WTC11 (cell line): ENCODE data around the gene NKAIN2. TPM values are rescaled to one million over a fixed set of nuclear protein-coding genes. Genes with fewer than 3 reads are reported as not detected.

ENCODE experiments used
- ATAC-seq: fragments of 200-7000 bp; cut with Tn5 transposase; 2 replicates; pipeline ENCODE4 v1.10.0; 2021; ENCODE audit warnings: mild to moderate bottlenecking, moderate library complexity
- CTCF ChIA-PET: fragments of 300-600 bp; sonication (Branson Sonifier 250); formaldehyde crosslinking; loops from one replicate; lab custom pipeline; 2021; ENCODE audit warnings: antibody characterized with exemption; lab: Charles Lee
- POLR2A ChIA-PET: fragments of 350-600 bp; sonication (Branson Sonifier 250); formaldehyde crosslinking; loops from one replicate; lab custom pipeline; 2021; ENCODE audit warnings: antibody characterized with exemption; lab: Charles Lee
- DNase-seq: peaks from one replicate; pipeline ENCODE4 v3.0.0; 2021; ENCODE audit warnings: low spot score
- H3K27ac Mint-ChIP-seq: 2 replicates; pipeline ENCODE4 v1.8.0; 2021; ENCODE audit warnings: mixed read lengths
- H3K27me3 Mint-ChIP-seq: 2 replicates; pipeline ENCODE4 v1.8.0; 2021; ENCODE audit warnings: low read depth, mild to moderate bottlenecking, moderate library complexity, mixed read lengths
- H3K36me3 Mint-ChIP-seq: 2 replicates; pipeline ENCODE4 v1.8.0; 2021; ENCODE audit warnings: mixed read lengths
- H3K4me1 Mint-ChIP-seq: 2 replicates; pipeline ENCODE4 v1.8.0; 2022; ENCODE audit warnings: mixed read lengths
- H3K4me3 Mint-ChIP-seq: 2 replicates; pipeline ENCODE4 v1.8.0; 2021; ENCODE audit warnings: mild to moderate bottlenecking, moderate library complexity, mixed read lengths
- H3K9me3 Mint-ChIP-seq: 2 replicates; pipeline ENCODE4 v1.8.0; 2021; ENCODE audit warnings: mixed read lengths
- AR ChIP-seq: fragments of 250-450 bp; sonication (Bioruptor Pico); IDR thresholded peaks from 2 replicates; pipeline ENCODE4 v1.9.0; 2021; ENCODE audit warnings: mild to moderate bottlenecking
- ETV6 ChIP-seq: sonication (generic); formaldehyde crosslinking; IDR thresholded peaks from 2 replicates; pipeline ENCODE4 v1.8.1; 2022; ENCODE audit warnings: mild to moderate bottlenecking, missing genetic modification reagents
- FOXK1 ChIP-seq: sonication (generic); formaldehyde crosslinking; IDR thresholded peaks from 2 replicates; pipeline ENCODE4 v1.8.0; 2022; ENCODE audit warnings: mild to moderate bottlenecking, moderate library complexity, missing genetic modification reagents
- HMGA2 ChIP-seq: fragments of 250-450 bp; sonication (Bioruptor Pico); IDR thresholded peaks from 2 replicates; pipeline ENCODE4 v1.4.0; 2021; ENCODE audit warnings: mild to moderate bottlenecking, moderate library complexity
- KAT7 ChIP-seq: sonication (generic); formaldehyde crosslinking; IDR thresholded peaks from 2 replicates; pipeline ENCODE4 v1.8.1; 2023; ENCODE audit warnings: missing genetic modification reagents, mild to moderate bottlenecking, borderline replicate concordance
- NFE2L1 ChIP-seq: sonication (generic); formaldehyde crosslinking; IDR thresholded peaks from 2 replicates; pipeline ENCODE4 v1.8.1; 2023; ENCODE audit warnings: missing genetic modification reagents
- NFYB ChIP-seq: sonication (generic); formaldehyde crosslinking; conservative IDR thresholded peaks from 2 replicates; pipeline ENCODE4 v1.8.0; 2022; ENCODE audit warnings: low read depth, missing genetic modification reagents
- ZNF232 ChIP-seq: sonication (generic); formaldehyde crosslinking; IDR thresholded peaks from 2 replicates; pipeline ENCODE4 v1.8.0; 2022; ENCODE audit warnings: mild to moderate bottlenecking, missing genetic modification reagents
- ZNF512 ChIP-seq: sonication (generic); formaldehyde crosslinking; IDR thresholded peaks from 2 replicates; pipeline ENCODE4 v1.8.1; 2022; ENCODE audit warnings: missing genetic modification reagents, borderline replicate concordance
- ZNF671 ChIP-seq: fragments of 250-450 bp; sonication (Bioruptor Pico); IDR thresholded peaks from 2 replicates; pipeline ENCODE4 v1.8.0; 2021; ENCODE audit warnings: mild to moderate bottlenecking
- total RNA-seq: library from RNA; stranded (reverse); gene quantifications from 3 replicates; pipeline ENCODE4 v1.2.3, GENCODE V29; 2021
- TF ChIP-seq, protein P1 (sequence below): sonication (generic); formaldehyde crosslinking; IDR thresholded peaks from 2 replicates; pipeline ENCODE4 v1.8.0; 2022; ENCODE audit warnings: mild to moderate bottlenecking, missing genetic modification reagents
- TF ChIP-seq, protein P2 (sequence below): sonication (generic); formaldehyde crosslinking; IDR thresholded peaks from 2 replicates; pipeline ENCODE4 v1.8.1; 2023; ENCODE audit warnings: mild to moderate bottlenecking, missing genetic modification reagents, borderline replicate concordance
- TF ChIP-seq, protein P3 (sequence below): sonication (generic); formaldehyde crosslinking; IDR thresholded peaks from 2 replicates; pipeline ENCODE4 v1.8.1; 2023; ENCODE audit warnings: mild to moderate bottlenecking, missing genetic modification reagents, moderate library complexity
- TF ChIP-seq, protein P4 (sequence below): sonication (generic); formaldehyde crosslinking; IDR thresholded peaks from 2 replicates; pipeline ENCODE4 v1.8.1; 2023; ENCODE audit warnings: mild to moderate bottlenecking, missing genetic modification reagents
- TF ChIP-seq, protein P5 (sequence below): fragments of 250-450 bp; sonication (Bioruptor Pico); IDR thresholded peaks from 2 replicates; pipeline ENCODE4 v1.8.0; 2021; ENCODE audit warnings: mild to moderate bottlenecking
- TF ChIP-seq, protein P6 (sequence below): fragments of 250-450 bp; sonication (Bioruptor Pico); IDR thresholded peaks from 2 replicates; pipeline ENCODE4 v1.9.0; 2021; ENCODE audit warnings: mild to moderate bottlenecking

The NKAIN2 gene
- total RNA-seq, 1 experiment from 2014 or later = 0.33 TPM

GRCh38 chr6:123994168-123994567 lies 190.5 kb downstream of the NKAIN2 start:
- ChIA-PET CTCF (no interaction called here), POLR2A (no interaction called here)
- Mint-ChIP-seq H3K9me3 (no peaks in the 10 kb centered on the region), H3K4me3 (no peak overlapping the region), H3K4me1 (no peaks in the 10 kb centered on the region), H3K27me3 (no peaks in the 10 kb centered on the region), H3K36me3 (no peaks in the 10 kb centered on the region), H3K27ac (no peak overlapping the region)
- ATAC-seq (no peak), DNase-seq (no peak)
- TF ChIP-seq NFE2L1 (CRISPR knock-in tag) (no peak), ETV6 (no peak), NFYB (CRISPR knock-in tag) (no peak), ZNF512 (CRISPR knock-in tag) (no peak), ZNF232 (CRISPR knock-in tag) (no peak), HMGA2 (no peak), AR (CRISPR knock-in tag) (no peak), ZNF671 (CRISPR knock-in tag) (no peak), KAT7 (CRISPR knock-in tag) (no peak), FOXK1 (CRISPR knock-in tag) (no peak)
- TF ChIP-seq, protein P1, sequence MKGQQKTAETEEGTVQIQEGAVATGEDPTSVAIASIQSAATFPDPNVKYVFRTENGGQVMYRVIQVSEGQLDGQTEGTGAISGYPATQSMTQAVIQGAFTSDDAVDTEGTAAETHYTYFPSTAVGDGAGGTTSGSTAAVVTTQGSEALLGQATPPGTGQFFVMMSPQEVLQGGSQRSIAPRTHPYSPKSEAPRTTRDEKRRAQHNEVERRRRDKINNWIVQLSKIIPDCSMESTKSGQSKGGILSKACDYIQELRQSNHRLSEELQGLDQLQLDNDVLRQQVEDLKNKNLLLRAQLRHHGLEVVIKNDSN (CRISPR knock-in tag) = no peak
- TF ChIP-seq, protein P2, sequence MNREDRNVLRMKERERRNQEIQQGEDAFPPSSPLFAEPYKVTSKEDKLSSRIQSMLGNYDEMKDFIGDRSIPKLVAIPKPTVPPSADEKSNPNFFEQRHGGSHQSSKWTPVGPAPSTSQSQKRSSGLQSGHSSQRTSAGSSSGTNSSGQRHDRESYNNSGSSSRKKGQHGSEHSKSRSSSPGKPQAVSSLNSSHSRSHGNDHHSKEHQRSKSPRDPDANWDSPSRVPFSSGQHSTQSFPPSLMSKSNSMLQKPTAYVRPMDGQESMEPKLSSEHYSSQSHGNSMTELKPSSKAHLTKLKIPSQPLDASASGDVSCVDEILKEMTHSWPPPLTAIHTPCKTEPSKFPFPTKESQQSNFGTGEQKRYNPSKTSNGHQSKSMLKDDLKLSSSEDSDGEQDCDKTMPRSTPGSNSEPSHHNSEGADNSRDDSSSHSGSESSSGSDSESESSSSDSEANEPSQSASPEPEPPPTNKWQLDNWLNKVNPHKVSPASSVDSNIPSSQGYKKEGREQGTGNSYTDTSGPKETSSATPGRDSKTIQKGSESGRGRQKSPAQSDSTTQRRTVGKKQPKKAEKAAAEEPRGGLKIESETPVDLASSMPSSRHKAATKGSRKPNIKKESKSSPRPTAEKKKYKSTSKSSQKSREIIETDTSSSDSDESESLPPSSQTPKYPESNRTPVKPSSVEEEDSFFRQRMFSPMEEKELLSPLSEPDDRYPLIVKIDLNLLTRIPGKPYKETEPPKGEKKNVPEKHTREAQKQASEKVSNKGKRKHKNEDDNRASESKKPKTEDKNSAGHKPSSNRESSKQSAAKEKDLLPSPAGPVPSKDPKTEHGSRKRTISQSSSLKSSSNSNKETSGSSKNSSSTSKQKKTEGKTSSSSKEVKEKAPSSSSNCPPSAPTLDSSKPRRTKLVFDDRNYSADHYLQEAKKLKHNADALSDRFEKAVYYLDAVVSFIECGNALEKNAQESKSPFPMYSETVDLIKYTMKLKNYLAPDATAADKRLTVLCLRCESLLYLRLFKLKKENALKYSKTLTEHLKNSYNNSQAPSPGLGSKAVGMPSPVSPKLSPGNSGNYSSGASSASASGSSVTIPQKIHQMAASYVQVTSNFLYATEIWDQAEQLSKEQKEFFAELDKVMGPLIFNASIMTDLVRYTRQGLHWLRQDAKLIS (CRISPR knock-in tag) = no peak
- TF ChIP-seq, protein P3, sequence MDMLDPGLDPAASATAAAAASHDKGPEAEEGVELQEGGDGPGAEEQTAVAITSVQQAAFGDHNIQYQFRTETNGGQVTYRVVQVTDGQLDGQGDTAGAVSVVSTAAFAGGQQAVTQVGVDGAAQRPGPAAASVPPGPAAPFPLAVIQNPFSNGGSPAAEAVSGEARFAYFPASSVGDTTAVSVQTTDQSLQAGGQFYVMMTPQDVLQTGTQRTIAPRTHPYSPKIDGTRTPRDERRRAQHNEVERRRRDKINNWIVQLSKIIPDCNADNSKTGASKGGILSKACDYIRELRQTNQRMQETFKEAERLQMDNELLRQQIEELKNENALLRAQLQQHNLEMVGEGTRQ = no peak

- POLR2A ChIA-PET = no interaction called here
- Mint-ChIP-seq H3K27me3 (no peaks in the 10 kb centered on the region), H3K4me3 (no peak overlapping the region), H3K36me3 (no peaks in the 10 kb centered on the region), H3K4me1 (no peaks in the 10 kb centered on the region), H3K27ac (no peak overlapping the region), H3K9me3 (no peaks in the 10 kb centered on the region)
- ATAC-seq (no peak), DNase-seq (no peak)
- CTCF ChIA-PET = no interaction called here
- TF ChIP-seq, protein P4, sequence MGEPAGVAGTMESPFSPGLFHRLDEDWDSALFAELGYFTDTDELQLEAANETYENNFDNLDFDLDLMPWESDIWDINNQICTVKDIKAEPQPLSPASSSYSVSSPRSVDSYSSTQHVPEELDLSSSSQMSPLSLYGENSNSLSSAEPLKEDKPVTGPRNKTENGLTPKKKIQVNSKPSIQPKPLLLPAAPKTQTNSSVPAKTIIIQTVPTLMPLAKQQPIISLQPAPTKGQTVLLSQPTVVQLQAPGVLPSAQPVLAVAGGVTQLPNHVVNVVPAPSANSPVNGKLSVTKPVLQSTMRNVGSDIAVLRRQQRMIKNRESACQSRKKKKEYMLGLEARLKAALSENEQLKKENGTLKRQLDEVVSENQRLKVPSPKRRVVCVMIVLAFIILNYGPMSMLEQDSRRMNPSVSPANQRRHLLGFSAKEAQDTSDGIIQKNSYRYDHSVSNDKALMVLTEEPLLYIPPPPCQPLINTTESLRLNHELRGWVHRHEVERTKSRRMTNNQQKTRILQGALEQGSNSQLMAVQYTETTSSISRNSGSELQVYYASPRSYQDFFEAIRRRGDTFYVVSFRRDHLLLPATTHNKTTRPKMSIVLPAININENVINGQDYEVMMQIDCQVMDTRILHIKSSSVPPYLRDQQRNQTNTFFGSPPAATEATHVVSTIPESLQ = no peak
- TF ChIP-seq, protein P5, sequence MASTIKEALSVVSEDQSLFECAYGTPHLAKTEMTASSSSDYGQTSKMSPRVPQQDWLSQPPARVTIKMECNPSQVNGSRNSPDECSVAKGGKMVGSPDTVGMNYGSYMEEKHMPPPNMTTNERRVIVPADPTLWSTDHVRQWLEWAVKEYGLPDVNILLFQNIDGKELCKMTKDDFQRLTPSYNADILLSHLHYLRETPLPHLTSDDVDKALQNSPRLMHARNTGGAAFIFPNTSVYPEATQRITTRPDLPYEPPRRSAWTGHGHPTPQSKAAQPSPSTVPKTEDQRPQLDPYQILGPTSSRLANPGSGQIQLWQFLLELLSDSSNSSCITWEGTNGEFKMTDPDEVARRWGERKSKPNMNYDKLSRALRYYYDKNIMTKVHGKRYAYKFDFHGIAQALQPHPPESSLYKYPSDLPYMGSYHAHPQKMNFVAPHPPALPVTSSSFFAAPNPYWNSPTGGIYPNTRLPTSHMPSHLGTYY (CRISPR knock-in tag) = no peak
- TF ChIP-seq, protein P6, sequence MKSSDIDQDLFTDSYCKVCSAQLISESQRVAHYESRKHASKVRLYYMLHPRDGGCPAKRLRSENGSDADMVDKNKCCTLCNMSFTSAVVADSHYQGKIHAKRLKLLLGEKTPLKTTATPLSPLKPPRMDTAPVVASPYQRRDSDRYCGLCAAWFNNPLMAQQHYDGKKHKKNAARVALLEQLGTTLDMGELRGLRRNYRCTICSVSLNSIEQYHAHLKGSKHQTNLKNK = no peak
- TF ChIP-seq, protein P3 = no peak
- TF ChIP-seq ZNF232 (CRISPR knock-in tag) = no peak
These were observed 191.4 kb downstream of the NKAIN2 start for GRCh38 chr6:123994891-123995635.
